OCI-LY1 (cell line): ENCODE measurements around the gene XRCC6.

Experiments
- H2AFZ ChIP-seq: fragments of 200-600 bp; sonication (generic), shearing (Covaris generic); 2 replicates; pipeline ENCODE4 v1.6.0; 2014; ENCODE audit warnings: antibody characterized with exemption, mild to moderate bottlenecking, low read length
- H3F3A ChIP-seq: fragments of 200-600 bp; sonication (generic), shearing (Covaris generic); 2 replicates; pipeline ENCODE4 v1.6.0; 2014; ENCODE audit warnings: mild to moderate bottlenecking, antibody characterized with exemption, low read length, moderate library complexity; ENCODE audit not compliant: insufficient read depth
- H3K27ac ChIP-seq: fragments of 200-600 bp; sonication (generic); 2 replicates; pipeline ENCODE4 v1.5.1; 2014; ENCODE audit warnings: low read length, mixed run types, mild to moderate bottlenecking, low read depth; ENCODE audit not compliant: poor library complexity, severe bottlenecking
- H3K27me3 ChIP-seq: fragments of 200-600 bp; sonication (generic); 2 replicates; pipeline ENCODE4 v1.6.0; 2014; ENCODE audit warnings: antibody characterized with exemption, mild to moderate bottlenecking, low read length, moderate library complexity; ENCODE audit not compliant: insufficient read depth
- H3K36me3 ChIP-seq: fragments of 200-600 bp; sonication (generic); 2 replicates; pipeline ENCODE4 v1.6.1; 2014; ENCODE audit warnings: mild to moderate bottlenecking, antibody characterized with exemption, low read length, moderate library complexity, mixed read lengths; ENCODE audit not compliant: insufficient read depth
- H3K4me1 ChIP-seq: fragments of 200-600 bp; sonication (generic); 2 replicates; pipeline ENCODE4 v1.5.1; 2014; ENCODE audit warnings: mild to moderate bottlenecking, low read length, moderate library complexity; ENCODE audit not compliant: insufficient read depth, severe bottlenecking
- H3K4me2 ChIP-seq: fragments of 200-600 bp; sonication (generic), shearing (Covaris generic); 2 replicates; pipeline ENCODE4 v1.6.1; 2014; ENCODE audit warnings: low read length
- H3K4me3 ChIP-seq: fragments of 200-600 bp; sonication (generic); 2 replicates; pipeline ENCODE4 v1.5.1; 2014; ENCODE audit warnings: low read length, low read depth, mild to moderate bottlenecking, mixed read lengths; ENCODE audit not compliant: poor library complexity, severe bottlenecking
- H3K79me2 ChIP-seq: fragments of 200-600 bp; shearing (Covaris generic); 2 replicates; pipeline ENCODE4 v1.6.1; 2016; ENCODE audit warnings: mixed run types, low read length, mixed read lengths; ENCODE audit not compliant: insufficient read depth
- H3K9ac ChIP-seq: fragments of 200-600 bp; sonication (generic), shearing (Covaris generic); 2 replicates; pipeline ENCODE4 v1.6.1; 2014; ENCODE audit warnings: mild to moderate bottlenecking, low read length, mixed read lengths
- H3K9me2 ChIP-seq: fragments of 200-600 bp; sonication (generic), shearing (Covaris generic); 2 replicates; pipeline ENCODE4 v1.6.1; 2014; ENCODE audit warnings: low read depth, mild to moderate bottlenecking, low read length, mixed read lengths
- H3K9me3 ChIP-seq: fragments of 200-600 bp; shearing (Covaris generic); 2 replicates; pipeline ENCODE4 v1.6.1; 2014; ENCODE audit warnings: low read length, mixed read lengths
- H4K20me1 ChIP-seq: fragments of 200-600 bp; sonication (generic), shearing (Covaris generic); 2 replicates; pipeline ENCODE4 v1.6.0; 2016; ENCODE audit warnings: mild to moderate bottlenecking, low read length; ENCODE audit not compliant: insufficient read depth
- CTCF ChIP-seq: fragments of 200-600 bp; sonication (generic), shearing (Covaris generic); IDR thresholded peaks from 2 replicates; pipeline ENCODE4 v1.5.1; 2017; ENCODE audit warnings: mild to moderate bottlenecking, antibody characterized with exemption, low read length, moderate library complexity, mixed read lengths
- EZH2 ChIP-seq: fragments of 200-600 bp; sonication (generic), shearing (Covaris generic); IDR thresholded peaks from 2 replicates; pipeline ENCODE4 v1.8.0; 2017; ENCODE audit warnings: borderline replicate concordance, mixed run types, mild to moderate bottlenecking, antibody characterized with exemption, low read length, moderate library complexity, mixed read lengths

XRCC6 gene

GRCh38 chr22:41688365-41689211 is 67.5 kb downstream of the XRCC6 start, which contains the start of gene SNU13:
Gene SNU13 (minus strand): TSS chr22:41688867. CDS start chr22:41688796, 71 bp downstream.
- peak within 1 kb of the TSS; percentile 16; the same call in 1 of the 2 replicates for H2AFZ ChIP-seq
- no peaks in the 10 kb centered on the region for H3K9me3 ChIP-seq
- H3F3A ChIP-seq = no peaks in the 10 kb centered on the region
- no peaks in the 10 kb centered on the region for H4K20me1 ChIP-seq
- peaks cover 51% of the 10 kb centered on the region for H3K79me2 ChIP-seq
- H3K27ac ChIP-seq = peak within 1 kb of the TSS; percentile 65
- H3K4me2 ChIP-seq = peak within 1 kb of the TSS; percentile 93
- no peak for TF ChIP-seq EZH2
- TF ChIP-seq CTCF = no peak
- peaks cover 10% of the 10 kb centered on the region for H3K36me3 ChIP-seq
- H3K27me3 ChIP-seq = no peaks in the 10 kb centered on the region
- H3K9me2 ChIP-seq = no peaks in the 10 kb centered on the region
- H3K4me1 ChIP-seq = peaks cover 14% of the 10 kb centered on the region
- H3K9ac ChIP-seq = peak within 1 kb of the TSS; percentile 92
- peak within 1 kb of the TSS; percentile 79 for H3K4me3 ChIP-seq

GRCh38 chr22:41690476-41690875 is 69.4 kb downstream of the XRCC6 start:
- Histone ChIP-seq H3K4me1 (peaks cover 14% of the 10 kb centered on the region), H3K9me3 (no peaks in the 10 kb centered on the region), H3K27ac (no peak overlapping the region), H3K27me3 (no peaks in the 10 kb centered on the region), H3K4me3 (no peak overlapping the region), H3K36me3 (no peaks in the 10 kb centered on the region), H3K4me2 (no peak overlapping the region), H3K79me2 (peaks cover 32% of the 10 kb centered on the region), H3K9me2 (no peaks in the 10 kb centered on the region), H3F3A (no peaks in the 10 kb centered on the region), H3K9ac (no peak overlapping the region), H4K20me1 (no peaks in the 10 kb centered on the region), H2AFZ (no peak overlapping the region)
- no peak for TF ChIP-seq CTCF
- TF ChIP-seq EZH2 = no peak

- H2AFZ ChIP-seq = no peak overlapping the region
- no peaks in the 10 kb centered on the region for H3K9me3 ChIP-seq
- H3K36me3 ChIP-seq = no peaks in the 10 kb centered on the region
- H3K27me3 ChIP-seq = no peaks in the 10 kb centered on the region
- no peak for TF ChIP-seq EZH2
- no peak for TF ChIP-seq CTCF
- no peak overlapping the region for H3K4me3 ChIP-seq
- H3K9ac ChIP-seq = no peak overlapping the region
- H3K4me2 ChIP-seq = no peak overlapping the region
- no peaks in the 10 kb centered on the region for H3K79me2 ChIP-seq
- no peaks in the 10 kb centered on the region for H3F3A ChIP-seq
- no peaks in the 10 kb centered on the region for H4K20me1 ChIP-seq
- H3K9me2 ChIP-seq = no peaks in the 10 kb centered on the region
- H3K4me1 ChIP-seq = peaks cover 15% of the 10 kb centered on the region
- no peak overlapping the region for H3K27ac ChIP-seq
These were observed 74.1 kb downstream of the XRCC6 start for GRCh38 chr22:41695211-41695610.
